ENCODE data around the gene PDE6B. TPM values are rescaled to one million over a fixed set of nuclear protein-coding genes. Genes with fewer than 3 reads are reported as not detected.

PDE6B gene
- total and polyA plus RNA-seq, 2 experiments from 2014 or later = 3.4 to 5.0 TPM

DNA sequence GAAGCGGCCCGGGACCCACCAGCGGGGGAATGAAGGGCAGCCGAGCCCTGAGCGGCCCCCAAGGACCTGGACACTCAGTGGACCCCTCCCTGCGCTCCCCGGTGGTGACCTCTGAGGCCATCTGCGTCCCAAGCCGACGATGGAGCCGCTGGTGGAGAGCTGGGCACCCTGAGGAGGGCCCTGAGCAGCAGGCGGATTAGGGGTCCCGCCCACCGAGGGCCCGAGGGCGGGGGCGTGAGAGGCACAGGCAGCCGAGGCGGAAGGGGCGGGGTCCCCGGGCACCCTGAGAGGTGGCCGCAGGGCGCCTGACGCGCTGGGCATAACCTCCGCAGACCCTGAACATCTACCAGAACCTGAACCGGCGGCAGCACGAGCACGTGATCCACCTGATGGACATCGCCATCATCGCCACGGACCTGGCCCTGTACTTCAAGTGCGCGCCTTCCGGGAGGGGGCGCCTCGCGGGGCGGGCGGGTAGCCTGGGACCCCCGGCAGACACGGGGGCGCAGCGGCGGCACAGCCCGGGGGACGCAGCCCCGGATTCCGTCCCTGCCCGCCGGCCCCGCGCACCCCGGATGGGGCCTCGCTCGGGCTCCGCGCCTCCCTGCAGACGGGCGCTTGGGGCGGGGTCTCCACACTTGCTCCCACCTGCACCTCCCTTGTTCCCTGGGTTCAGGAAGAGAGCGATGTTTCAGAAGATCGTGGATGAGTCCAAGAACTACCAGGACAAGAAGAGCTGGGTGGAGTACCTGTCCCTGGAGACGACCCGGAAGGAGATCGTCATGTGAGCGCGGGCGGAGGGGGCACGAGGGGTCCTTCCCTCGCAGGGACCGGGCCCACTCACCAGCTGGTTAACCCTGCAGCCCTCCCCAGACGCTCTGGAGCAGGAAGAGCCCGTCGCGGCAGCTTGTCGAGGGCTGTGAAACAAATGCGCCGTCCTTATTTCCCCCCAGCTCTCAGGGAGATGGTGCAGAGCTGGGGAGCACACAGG, 38.4 kb downstream of the PDE6B start:
- Histone ChIP-seq H4K20me1 (replicated peaks; ENCODE audit: insufficient read depth) (no peaks in the 10 kb centered on the region; the same call in 1 of the 2 replicates), H3K79me2 (replicated peaks; ENCODE audit: insufficient read depth) (no peaks in the 10 kb centered on the region), H3F3A (replicated peaks; ENCODE audit: low read depth) (0 out of 2 replicates have a peak, but pooled peaks cover 2% of the 10 kb centered on the region), H3K36me3 (ENCODE audit: insufficient read depth) (no peaks in the 10 kb centered on the region), H3K4me2 (peak overlapping the region; percentile 90), H3K4me1 (ENCODE audit: insufficient read depth) (no peaks in the 10 kb centered on the region), H3K4me3 (peak overlapping the region; percentile 87), H3K9me2 (ENCODE audit: insufficient read depth) (no peaks in the 10 kb centered on the region), H3K27ac (ENCODE audit: low read depth) (0 out of 2 replicates have a peak overlapping the region, but pooled peaks have one; percentile 50), H2AFZ (peak overlapping the region; percentile 94), H3K27me3 (ENCODE audit: insufficient read depth) (no peaks in the 10 kb centered on the region)
- TF ChIP-seq POLR2AphosphoS5 (IDR thresholded peaks at IDR 0.05; ENCODE audit: low read depth) (peak; percentile 71), ZNF331 (CRISPR knock-in tag; IDR thresholded peaks at IDR 0.05; ENCODE audit: low read depth) (no peak), EZH2 (IDR thresholded peaks at IDR 0.05; ENCODE audit: low read depth, unreplicated experiment) (no peak), NANOG (IDR thresholded peaks at IDR 0.05; ENCODE audit: borderline replicate concordance) (no peak), JUNB (IDR thresholded peaks at IDR 0.05; ENCODE audit: unreplicated experiment) (no peak), CREB1 (CRISPR knock-in tag; IDR thresholded peaks at IDR 0.05; ENCODE audit: low read depth) (no peak), EZH2phosphoT487 (IDR thresholded peaks at IDR 0.05; ENCODE audit: unreplicated experiment) (no peak), STAT1 (IDR thresholded peaks at IDR 0.05; ENCODE audit: unreplicated experiment) (no peak), ZNF114 (CRISPR knock-in tag; IDR thresholded peaks at IDR 0.05) (no peak)
- TF ChIP-seq, protein P1, sequence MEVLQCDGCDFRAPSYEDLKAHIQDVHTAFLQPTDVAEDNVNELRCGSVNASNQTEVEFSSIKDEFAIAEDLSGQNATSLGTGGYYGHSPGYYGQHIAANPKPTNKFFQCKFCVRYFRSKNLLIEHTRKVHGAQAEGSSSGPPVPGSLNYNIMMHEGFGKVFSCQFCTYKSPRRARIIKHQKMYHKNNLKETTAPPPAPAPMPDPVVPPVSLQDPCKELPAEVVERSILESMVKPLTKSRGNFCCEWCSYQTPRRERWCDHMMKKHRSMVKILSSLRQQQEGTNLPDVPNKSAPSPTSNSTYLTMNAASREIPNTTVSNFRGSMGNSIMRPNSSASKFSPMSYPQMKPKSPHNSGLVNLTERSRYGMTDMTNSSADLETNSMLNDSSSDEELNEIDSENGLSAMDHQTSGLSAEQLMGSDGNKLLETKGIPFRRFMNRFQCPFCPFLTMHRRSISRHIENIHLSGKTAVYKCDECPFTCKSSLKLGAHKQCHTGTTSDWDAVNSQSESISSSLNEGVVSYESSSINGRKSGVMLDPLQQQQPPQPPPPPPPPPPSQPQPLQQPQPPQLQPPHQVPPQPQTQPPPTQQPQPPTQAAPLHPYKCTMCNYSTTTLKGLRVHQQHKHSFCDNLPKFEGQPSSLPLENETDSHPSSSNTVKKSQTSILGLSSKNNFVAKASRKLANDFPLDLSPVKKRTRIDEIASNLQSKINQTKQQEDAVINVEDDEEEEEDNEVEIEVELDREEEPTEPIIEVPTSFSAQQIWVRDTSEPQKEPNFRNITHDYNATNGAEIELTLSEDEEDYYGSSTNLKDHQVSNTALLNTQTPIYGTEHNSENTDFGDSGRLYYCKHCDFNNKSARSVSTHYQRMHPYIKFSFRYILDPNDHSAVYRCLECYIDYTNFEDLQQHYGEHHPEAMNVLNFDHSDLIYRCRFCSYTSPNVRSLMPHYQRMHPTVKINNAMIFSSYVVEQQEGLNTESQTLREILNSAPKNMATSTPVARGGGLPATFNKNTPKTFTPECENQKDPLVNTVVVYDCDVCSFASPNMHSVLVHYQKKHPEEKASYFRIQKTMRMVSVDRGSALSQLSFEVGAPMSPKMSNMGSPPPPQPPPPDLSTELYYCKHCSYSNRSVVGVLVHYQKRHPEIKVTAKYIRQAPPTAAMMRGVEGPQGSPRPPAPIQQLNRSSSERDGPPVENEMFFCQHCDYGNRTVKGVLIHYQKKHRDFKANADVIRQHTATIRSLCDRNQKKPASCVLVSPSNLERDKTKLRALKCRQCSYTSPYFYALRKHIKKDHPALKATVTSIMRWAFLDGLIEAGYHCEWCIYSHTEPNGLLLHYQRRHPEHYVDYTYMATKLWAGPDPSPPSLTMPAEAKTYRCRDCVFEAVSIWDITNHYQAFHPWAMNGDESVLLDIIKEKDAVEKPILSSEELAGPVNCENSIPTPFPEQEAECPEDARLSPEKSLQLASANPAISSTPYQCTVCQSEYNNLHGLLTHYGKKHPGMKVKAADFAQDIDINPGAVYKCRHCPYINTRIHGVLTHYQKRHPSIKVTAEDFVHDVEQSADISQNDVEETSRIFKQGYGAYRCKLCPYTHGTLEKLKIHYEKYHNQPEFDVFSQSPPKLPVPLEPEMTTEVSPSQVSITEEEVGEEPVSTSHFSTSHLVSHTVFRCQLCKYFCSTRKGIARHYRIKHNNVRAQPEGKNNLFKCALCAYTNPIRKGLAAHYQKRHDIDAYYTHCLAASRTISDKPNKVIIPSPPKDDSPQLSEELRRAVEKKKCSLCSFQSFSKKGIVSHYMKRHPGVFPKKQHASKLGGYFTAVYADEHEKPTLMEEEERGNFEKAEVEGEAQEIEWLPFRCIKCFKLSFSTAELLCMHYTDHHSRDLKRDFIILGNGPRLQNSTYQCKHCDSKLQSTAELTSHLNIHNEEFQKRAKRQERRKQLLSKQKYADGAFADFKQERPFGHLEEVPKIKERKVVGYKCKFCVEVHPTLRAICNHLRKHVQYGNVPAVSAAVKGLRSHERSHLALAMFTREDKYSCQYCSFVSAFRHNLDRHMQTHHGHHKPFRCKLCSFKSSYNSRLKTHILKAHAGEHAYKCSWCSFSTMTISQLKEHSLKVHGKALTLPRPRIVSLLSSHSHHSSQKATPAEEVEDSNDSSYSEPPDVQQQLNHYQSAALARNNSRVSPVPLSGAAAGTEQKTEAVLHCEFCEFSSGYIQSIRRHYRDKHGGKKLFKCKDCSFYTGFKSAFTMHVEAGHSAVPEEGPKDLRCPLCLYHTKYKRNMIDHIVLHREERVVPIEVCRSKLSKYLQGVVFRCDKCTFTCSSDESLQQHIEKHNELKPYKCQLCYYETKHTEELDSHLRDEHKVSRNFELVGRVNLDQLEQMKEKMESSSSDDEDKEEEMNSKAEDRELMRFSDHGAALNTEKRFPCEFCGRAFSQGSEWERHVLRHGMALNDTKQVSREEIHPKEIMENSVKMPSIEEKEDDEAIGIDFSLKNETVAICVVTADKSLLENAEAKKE (CRISPR knock-in tag; IDR thresholded peaks at IDR 0.05) = no peak
- TF ChIP-seq, protein P2, sequence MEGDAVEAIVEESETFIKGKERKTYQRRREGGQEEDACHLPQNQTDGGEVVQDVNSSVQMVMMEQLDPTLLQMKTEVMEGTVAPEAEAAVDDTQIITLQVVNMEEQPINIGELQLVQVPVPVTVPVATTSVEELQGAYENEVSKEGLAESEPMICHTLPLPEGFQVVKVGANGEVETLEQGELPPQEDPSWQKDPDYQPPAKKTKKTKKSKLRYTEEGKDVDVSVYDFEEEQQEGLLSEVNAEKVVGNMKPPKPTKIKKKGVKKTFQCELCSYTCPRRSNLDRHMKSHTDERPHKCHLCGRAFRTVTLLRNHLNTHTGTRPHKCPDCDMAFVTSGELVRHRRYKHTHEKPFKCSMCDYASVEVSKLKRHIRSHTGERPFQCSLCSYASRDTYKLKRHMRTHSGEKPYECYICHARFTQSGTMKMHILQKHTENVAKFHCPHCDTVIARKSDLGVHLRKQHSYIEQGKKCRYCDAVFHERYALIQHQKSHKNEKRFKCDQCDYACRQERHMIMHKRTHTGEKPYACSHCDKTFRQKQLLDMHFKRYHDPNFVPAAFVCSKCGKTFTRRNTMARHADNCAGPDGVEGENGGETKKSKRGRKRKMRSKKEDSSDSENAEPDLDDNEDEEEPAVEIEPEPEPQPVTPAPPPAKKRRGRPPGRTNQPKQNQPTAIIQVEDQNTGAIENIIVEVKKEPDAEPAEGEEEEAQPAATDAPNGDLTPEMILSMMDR (conservative IDR thresholded peaks at IDR 0.05; ENCODE audit: low read depth in 2 of 2) = peak in 1 of 2 experiments; percentile 43; a peak in 2 of 4 replicates
- ATAC-seq = peak; percentile 78
- H3K4me1 Mint-ChIP-seq = no peaks in the 10 kb centered on the region; the same call in 2 of the 3 replicates
- peak; percentile 84 for DNase-seq (ENCODE audit: low spot score)
- peaks cover 12% of the 10 kb centered on the region for H3K36me3 Mint-ChIP-seq (ENCODE audit: low read depth)
- H3K9me3 Mint-ChIP-seq = no peaks in the 10 kb centered on the region; the same call in 2 of the 3 replicates
- H3K27me3 Mint-ChIP-seq (ENCODE audit: insufficient read depth, low read depth, poor library complexity) = peaks cover 8% of the 10 kb centered on the region
- peak overlapping the region; percentile 83 for H3K4me3 Mint-ChIP-seq
- H3K27ac Mint-ChIP-seq = no peak overlapping the region

Data from GM23338 (cell line).